ENCODE data around the gene LUC7L2.
A peak's percentile ranks its signal among the peaks of the same experiment; 100 is the strongest.
"Not testable (repeated sequence)": the region's sequence is repeated elsewhere in the genome, so short reads cannot be mapped to it uniquely, and the experiment has no call there.

LUC7L2 gene

GRCh38 chr7:139359366-139360209 is at the start of gene LUC7L2:
Gene LUC7L2 (plus strand): TSS chr7:139359894. CDS start chr7:139360262, 368 bp downstream.
- H3K4me1 ChIP-seq (ENCODE audit: control insufficient read depth in 1 of 2, insufficient read depth in 2 of 2, low read length in 2 of 2): peaks cover 13 to 32% of the 10 kb centered on the region in 2 donors
- peak within 1 kb of the TSS; percentile 99 for H3K27ac ChIP-seq (ENCODE audit: low read length)
- H3K36me3 ChIP-seq (ENCODE audit: control insufficient read depth in 1 of 2, insufficient read depth in 2 of 2, low read length in 2 of 2): peaks cover 0 to 9% of the 10 kb centered on the region in 2 donors
- H3K9me3 ChIP-seq (ENCODE audit: control insufficient read depth in 1 of 2, low read length in 2 of 2): no peaks in the 10 kb centered on the region
- no peaks in the 10 kb centered on the region for H3K27me3 ChIP-seq (ENCODE audit: low read depth, low read length)
- peak within 1 kb of the TSS; percentile 94 to 97 for H3K4me3 ChIP-seq (ENCODE audit: low read depth in 1 of 2, low read length in 2 of 2)

GRCh38 chr7:139317939-139318505 is 41.7 kb upstream of the LUC7L2 start:
- H3K9me3 ChIP-seq (ENCODE audit: control insufficient read depth in 1 of 2, low read length in 2 of 2): no peaks in the 10 kb centered on the region
- H3K27me3 ChIP-seq (ENCODE audit: low read depth, low read length): no peaks in the 10 kb centered on the region
- H3K27ac ChIP-seq (ENCODE audit: low read length): no peak overlapping the region
- no peaks in the 10 kb centered on the region for H3K36me3 ChIP-seq (ENCODE audit: control insufficient read depth in 1 of 2, insufficient read depth in 2 of 2, low read length in 2 of 2)
- H3K4me1 ChIP-seq (ENCODE audit: control insufficient read depth in 1 of 2, insufficient read depth in 2 of 2, low read length in 2 of 2): no peaks in the 10 kb centered on the region
- H3K4me3 ChIP-seq (ENCODE audit: low read depth in 1 of 2, low read length in 2 of 2): no peak overlapping the region

GRCh38 chr7:139321071-139321745 is 38.5 kb upstream of the LUC7L2 start:
- Histone ChIP-seq H3K4me1 (ENCODE audit: control insufficient read depth in 1 of 2, insufficient read depth in 2 of 2, low read length in 2 of 2) (no peaks in the 10 kb centered on the region), H3K4me3 (ENCODE audit: low read depth in 1 of 2, low read length in 2 of 2) (no peak overlapping the region), H3K27me3 (ENCODE audit: low read depth, low read length) (no peaks in the 10 kb centered on the region), H3K36me3 (ENCODE audit: control insufficient read depth in 1 of 2, insufficient read depth in 2 of 2, low read length in 2 of 2) (no peaks in the 10 kb centered on the region), H3K9me3 (ENCODE audit: control insufficient read depth in 1 of 2, low read length in 2 of 2) (no peaks in the 10 kb centered on the region), H3K27ac (ENCODE audit: low read length) (no peak overlapping the region)

GRCh38 chr7:139324709-139325108 is 35.0 kb upstream of the LUC7L2 start:
- H3K27ac ChIP-seq (ENCODE audit: low read length): not testable (repeated sequence)

GRCh38 chr7:139328375-139328774 is 31.3 kb upstream of the LUC7L2 start:
- Histone ChIP-seq H3K4me3 (ENCODE audit: low read depth in 1 of 2, low read length in 2 of 2) (no peak overlapping the region), H3K27me3 (ENCODE audit: low read depth, low read length) (no peaks in the 10 kb centered on the region), H3K9me3 (ENCODE audit: control insufficient read depth in 1 of 2, low read length in 2 of 2) (no peaks in the 10 kb centered on the region), H3K4me1 (ENCODE audit: control insufficient read depth in 1 of 2, insufficient read depth in 2 of 2, low read length in 2 of 2) (no peaks in the 10 kb centered on the region), H3K27ac (ENCODE audit: low read length) (no peak overlapping the region), H3K36me3 (ENCODE audit: control insufficient read depth in 1 of 2, insufficient read depth in 2 of 2, low read length in 2 of 2) (no peaks in the 10 kb centered on the region)

More at GRCh38 chr7:139324709-139325108, 35.0 kb upstream of the LUC7L2 start:
- H3K4me1 ChIP-seq (ENCODE audit: control insufficient read depth in 1 of 2, insufficient read depth in 2 of 2, low read length in 2 of 2); H3K27me3 ChIP-seq (ENCODE audit: low read depth, low read length); H3K4me3 ChIP-seq (ENCODE audit: low read depth in 1 of 2, low read length in 2 of 2); H3K9me3 ChIP-seq (ENCODE audit: control insufficient read depth in 1 of 2, low read length in 2 of 2); H3K36me3 ChIP-seq (ENCODE audit: control insufficient read depth in 1 of 2, insufficient read depth in 2 of 2, low read length in 2 of 2): not testable (repeated sequence)

GRCh38 chr7:139329119-139329518 is 30.6 kb upstream of the LUC7L2 start:
- no peaks in the 10 kb centered on the region for H3K36me3 ChIP-seq (ENCODE audit: control insufficient read depth in 1 of 2, insufficient read depth in 2 of 2, low read length in 2 of 2)
- H3K4me1 ChIP-seq (ENCODE audit: control insufficient read depth in 1 of 2, insufficient read depth in 2 of 2, low read length in 2 of 2): no peaks in the 10 kb centered on the region
- no peak overlapping the region for H3K4me3 ChIP-seq (ENCODE audit: low read depth in 1 of 2, low read length in 2 of 2)
- no peaks in the 10 kb centered on the region for H3K27me3 ChIP-seq (ENCODE audit: low read depth, low read length)
- no peak overlapping the region for H3K27ac ChIP-seq (ENCODE audit: low read length)
- H3K9me3 ChIP-seq (ENCODE audit: control insufficient read depth in 1 of 2, low read length in 2 of 2): no peaks in the 10 kb centered on the region

- H3K27ac ChIP-seq (ENCODE audit: low read length): no peak overlapping the region
- no peaks in the 10 kb centered on the region for H3K27me3 ChIP-seq (ENCODE audit: low read depth, low read length)
- H3K4me3 ChIP-seq (ENCODE audit: low read depth in 1 of 2, low read length in 2 of 2): no peak overlapping the region
- no peaks in the 10 kb centered on the region for H3K4me1 ChIP-seq (ENCODE audit: control insufficient read depth in 1 of 2, insufficient read depth in 2 of 2, low read length in 2 of 2)
- H3K9me3 ChIP-seq (ENCODE audit: control insufficient read depth in 1 of 2, low read length in 2 of 2): no peaks in the 10 kb centered on the region
- H3K36me3 ChIP-seq (ENCODE audit: control insufficient read depth in 1 of 2, insufficient read depth in 2 of 2, low read length in 2 of 2): no peaks in the 10 kb centered on the region
Observed at GRCh38 chr7:139330333-139331030, 29.2 kb upstream of the LUC7L2 start.

GRCh38 chr7:139332697-139333359 is 26.9 kb upstream of the LUC7L2 start:
- H3K27ac ChIP-seq (ENCODE audit: low read length): no peak overlapping the region
- H3K4me1 ChIP-seq (ENCODE audit: control insufficient read depth in 1 of 2, insufficient read depth in 2 of 2, low read length in 2 of 2): no peaks in the 10 kb centered on the region
- H3K9me3 ChIP-seq (ENCODE audit: control insufficient read depth in 1 of 2, low read length in 2 of 2): no peaks in the 10 kb centered on the region
- no peaks in the 10 kb centered on the region for H3K27me3 ChIP-seq (ENCODE audit: low read depth, low read length)
- H3K36me3 ChIP-seq (ENCODE audit: control insufficient read depth in 1 of 2, insufficient read depth in 2 of 2, low read length in 2 of 2): no peaks in the 10 kb centered on the region
- no peak overlapping the region for H3K4me3 ChIP-seq (ENCODE audit: low read depth in 1 of 2, low read length in 2 of 2)

- not testable (repeated sequence) for H3K27ac ChIP-seq (ENCODE audit: low read length); H3K4me3 ChIP-seq (ENCODE audit: low read depth in 1 of 2, low read length in 2 of 2); H3K4me1 ChIP-seq (ENCODE audit: control insufficient read depth in 1 of 2, insufficient read depth in 2 of 2, low read length in 2 of 2); H3K36me3 ChIP-seq (ENCODE audit: control insufficient read depth in 1 of 2, insufficient read depth in 2 of 2, low read length in 2 of 2); H3K27me3 ChIP-seq (ENCODE audit: low read depth, low read length); H3K9me3 ChIP-seq (ENCODE audit: control insufficient read depth in 1 of 2, low read length in 2 of 2)
Observed at GRCh38 chr7:139333443-139333842, 26.3 kb upstream of the LUC7L2 start.

GRCh38 chr7:139334399-139335150 is 25.1 kb upstream of the LUC7L2 start:
- H3K4me3 ChIP-seq (ENCODE audit: low read depth in 1 of 2, low read length in 2 of 2): no peak overlapping the region
- no peaks in the 10 kb centered on the region for H3K27me3 ChIP-seq (ENCODE audit: low read depth, low read length)
- no peak overlapping the region for H3K27ac ChIP-seq (ENCODE audit: low read length)
- H3K4me1 ChIP-seq (ENCODE audit: control insufficient read depth in 1 of 2, insufficient read depth in 2 of 2, low read length in 2 of 2): no peaks in the 10 kb centered on the region
- no peaks in the 10 kb centered on the region for H3K36me3 ChIP-seq (ENCODE audit: control insufficient read depth in 1 of 2, insufficient read depth in 2 of 2, low read length in 2 of 2)
- no peaks in the 10 kb centered on the region for H3K9me3 ChIP-seq (ENCODE audit: control insufficient read depth in 1 of 2, low read length in 2 of 2)
